Stimulated activated CD4-positive, alpha-beta T cell treated with anti-CD3 and anti-CD28 coated beads, Interleukin-4, amount 100 ng/mL, for 48 hours (primary cell): ENCODE results near the gene CMTM4.

Experiments used
- DNase-seq, 2 donors: peaks; one replicate each; pipeline ENCODE4 v3.0.0-alpha.2; 2020; ENCODE audit warnings: low read depth in 2 of 2

Gene CMTM4

GRCh38 chr16:66696669-66697630 is at the start of gene CMTM4:
Gene CMTM4 (minus strand): TSS chr16:66696743. CDS start chr16:66696525, 218 bp downstream.
- peak; percentile 64 for DNase-seq

GRCh38 chr16:66746048-66746447 is 49.5 kb upstream of the CMTM4 start:
- no peak for DNase-seq

- no peak for DNase-seq
These were observed 45.6 kb upstream of the CMTM4 start for GRCh38 chr16:66741950-66742808.

GRCh38 chr16:66741169-66741900 is 44.8 kb upstream of the CMTM4 start:
- no peak for DNase-seq

- no peak for DNase-seq
These were observed 44.0 kb upstream of the CMTM4 start for GRCh38 chr16:66740533-66740932.

- peak in 1 of 2 donors; percentile 20 for DNase-seq
These were observed 43.5 kb upstream of the CMTM4 start for GRCh38 chr16:66740010-66740409.

GRCh38 chr16:66735891-66736290 is 39.3 kb upstream of the CMTM4 start:
- no peak for DNase-seq

GRCh38 chr16:66731101-66731500 is 34.6 kb upstream of the CMTM4 start:
- DNase-seq: no peak

GRCh38 chr16:66728804-66729203 is 32.3 kb upstream of the CMTM4 start:
- DNase-seq: no peak

GRCh38 chr16:66728117-66728787 is 31.7 kb upstream of the CMTM4 start:
- no peak for DNase-seq

- DNase-seq: no peak
These were observed 24.2 kb upstream of the CMTM4 start for GRCh38 chr16:66720766-66721165.

GRCh38 chr16:66719246-66719645 is 22.7 kb upstream of the CMTM4 start:
- DNase-seq: no peak

- DNase-seq: no peak
These were observed 21.2 kb upstream of the CMTM4 start for GRCh38 chr16:66717776-66718175.

GRCh38 chr16:66717112-66717675 is 20.7 kb upstream of the CMTM4 start:
- DNase-seq: peak; percentile 4

GRCh38 chr16:66714654-66715307 is 18.2 kb upstream of the CMTM4 start:
- DNase-seq: no peak

- DNase-seq: no peak
These were observed 17.5 kb upstream of the CMTM4 start for GRCh38 chr16:66714062-66714461.

- DNase-seq: no peak
These were observed 16.5 kb upstream of the CMTM4 start for GRCh38 chr16:66713076-66713475.

GRCh38 chr16:66712512-66712911 is 16.0 kb upstream of the CMTM4 start:
- DNase-seq: no peak

- DNase-seq: no peak
These were observed 15.0 kb upstream of the CMTM4 start for GRCh38 chr16:66711581-66711980.

- no peak for DNase-seq
These were observed 9.9 kb upstream of the CMTM4 start for GRCh38 chr16:66706506-66706880.
